ENCODE data around the gene RUNX1.

RUNX1 gene

GRCh38 chr21:34834290-34834689 lies 214.8 kb downstream of the RUNX1 start:
- no peak for FAIRE-seq
- no peak for DNase-seq (ENCODE audit: low spot score)

DNA sequence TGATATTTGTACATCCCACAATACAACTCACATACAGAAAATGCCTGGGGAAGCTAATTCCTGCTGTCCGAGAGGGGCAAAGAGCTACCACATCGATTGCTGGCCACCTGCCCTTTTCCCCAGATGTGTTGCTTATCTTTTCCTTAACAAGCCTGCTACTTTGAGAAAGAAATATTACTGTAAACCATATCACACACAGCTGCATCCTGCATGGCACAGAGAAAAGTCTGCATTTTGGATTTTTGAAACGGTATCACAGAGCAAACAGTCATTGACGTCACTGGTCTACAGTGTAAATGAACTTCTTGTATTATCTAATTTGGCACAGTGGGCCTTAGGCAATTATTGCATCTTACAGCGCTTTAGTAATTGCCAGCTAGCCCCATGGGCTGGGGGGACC lies 215.6 kb downstream of the RUNX1 start:
- FAIRE-seq (no peak), DNase-seq (ENCODE audit: low spot score) (no peak)

DNA sequence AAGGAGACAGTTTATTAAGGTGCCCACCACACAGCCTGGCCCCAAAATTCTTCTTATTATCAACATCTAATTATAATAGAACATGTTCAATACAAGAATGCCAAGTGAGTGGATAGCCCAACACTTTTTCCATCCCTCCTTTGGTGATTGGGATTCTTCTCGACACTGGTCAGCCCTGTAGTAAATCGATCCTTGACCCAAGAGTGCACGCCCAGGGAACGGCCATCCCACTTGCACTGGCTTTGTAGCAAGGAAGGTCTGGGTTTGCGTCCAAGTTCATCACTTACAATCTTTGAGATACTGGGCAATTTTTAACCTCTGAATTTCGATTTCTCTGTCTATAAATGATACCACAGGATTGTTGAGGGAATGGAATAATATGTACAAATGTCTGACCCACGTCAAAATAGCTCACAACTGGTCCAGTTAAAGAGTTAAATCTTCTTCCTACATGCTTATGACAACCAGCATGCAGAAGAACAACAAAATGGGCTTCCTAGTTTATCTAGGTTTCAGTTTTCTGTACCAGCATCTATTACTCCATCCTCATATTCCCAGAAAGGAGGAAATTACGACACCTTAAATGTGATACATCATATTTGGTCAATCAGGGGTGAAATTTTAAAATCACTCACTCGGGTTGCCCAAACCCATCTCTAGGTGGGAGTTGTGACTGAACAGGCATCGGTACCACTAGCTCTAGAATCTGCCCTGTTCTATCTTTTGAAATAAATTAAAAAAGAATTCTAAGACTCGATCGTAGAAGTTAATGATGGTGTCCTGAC lies 218.5 kb downstream of the RUNX1 start:
- DNase-seq (ENCODE audit: low spot score) (no peak), FAIRE-seq (no peak)

- FAIRE-seq (no peak), DNase-seq (ENCODE audit: low spot score) (no peak)
Observed at GRCh38 chr21:34827445-34828235, 221.5 kb downstream of the RUNX1 start.

- FAIRE-seq: no peak
Observed at GRCh38 chr21:34826836-34827235, 222.3 kb downstream of the RUNX1 start.

GRCh38 chr21:34825948-34826548 lies 223.1 kb downstream of the RUNX1 start:
- DNase-seq (ENCODE audit: low spot score) (no peak), FAIRE-seq (no peak)

More at GRCh38 chr21:34826836-34827235, 222.3 kb downstream of the RUNX1 start:
- no peak for DNase-seq (ENCODE audit: low spot score)

GRCh38 chr21:34825101-34825500 lies 224.0 kb downstream of the RUNX1 start:
- no peak for DNase-seq (ENCODE audit: low spot score)
- FAIRE-seq: no peak

DNA sequence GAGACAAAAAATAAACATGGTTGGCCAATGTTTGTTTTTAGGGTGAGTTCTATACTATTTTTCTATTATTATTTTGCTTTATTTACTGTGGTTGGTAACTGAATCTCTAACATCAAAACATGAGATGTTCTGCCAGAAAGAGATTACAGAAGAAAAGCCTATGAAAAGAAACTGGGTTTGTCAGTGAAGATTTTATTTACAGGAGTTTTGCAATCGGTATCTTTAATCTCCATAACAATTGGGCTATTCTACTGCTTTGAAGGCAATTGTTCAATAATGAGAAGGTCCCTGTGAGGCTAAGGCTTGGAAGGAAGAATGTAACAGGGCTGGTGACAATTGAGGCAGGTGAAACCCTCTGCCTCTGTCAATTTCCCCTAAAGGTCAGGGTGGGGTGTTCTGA lies 224.8 kb downstream of the RUNX1 start:
- no peak for FAIRE-seq

GRCh38 chr21:34822942-34823341 lies 226.2 kb downstream of the RUNX1 start:
- no peak for FAIRE-seq
- no peak for DNase-seq (ENCODE audit: low spot score)

More for the DNA sequence above, 224.8 kb downstream of the RUNX1 start:
- DNase-seq (ENCODE audit: low spot score): no peak

DNA sequence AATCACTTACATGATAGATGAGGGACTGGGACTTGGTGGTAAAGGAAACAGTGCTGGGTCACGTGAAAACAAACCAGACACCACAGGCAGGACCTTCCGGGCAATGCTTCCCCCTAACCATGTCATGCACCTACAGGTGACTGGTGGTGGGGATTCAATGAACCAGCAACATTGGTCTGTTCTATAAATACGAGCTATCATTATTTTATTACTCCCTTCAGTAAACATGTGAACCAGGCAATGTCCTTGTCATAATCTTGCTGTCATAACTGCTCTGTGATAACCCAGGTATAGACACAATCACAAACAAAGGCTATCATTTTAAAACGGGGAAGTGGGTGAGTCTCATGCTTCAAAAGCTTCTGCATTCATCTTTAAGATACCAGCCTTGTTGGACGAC lies 226.9 kb downstream of the RUNX1 start:
- FAIRE-seq: no peak

GRCh38 chr21:34821717-34822116 lies 227.4 kb downstream of the RUNX1 start:
- FAIRE-seq (no peak), DNase-seq (ENCODE audit: low spot score) (no peak)

More for the DNA sequence above, 226.9 kb downstream of the RUNX1 start:
- no peak for DNase-seq (ENCODE audit: low spot score)

- DNase-seq (ENCODE audit: low spot score): no peak
- no peak for FAIRE-seq
Observed at GRCh38 chr21:34820051-34820450, 229.1 kb downstream of the RUNX1 start.

DNA sequence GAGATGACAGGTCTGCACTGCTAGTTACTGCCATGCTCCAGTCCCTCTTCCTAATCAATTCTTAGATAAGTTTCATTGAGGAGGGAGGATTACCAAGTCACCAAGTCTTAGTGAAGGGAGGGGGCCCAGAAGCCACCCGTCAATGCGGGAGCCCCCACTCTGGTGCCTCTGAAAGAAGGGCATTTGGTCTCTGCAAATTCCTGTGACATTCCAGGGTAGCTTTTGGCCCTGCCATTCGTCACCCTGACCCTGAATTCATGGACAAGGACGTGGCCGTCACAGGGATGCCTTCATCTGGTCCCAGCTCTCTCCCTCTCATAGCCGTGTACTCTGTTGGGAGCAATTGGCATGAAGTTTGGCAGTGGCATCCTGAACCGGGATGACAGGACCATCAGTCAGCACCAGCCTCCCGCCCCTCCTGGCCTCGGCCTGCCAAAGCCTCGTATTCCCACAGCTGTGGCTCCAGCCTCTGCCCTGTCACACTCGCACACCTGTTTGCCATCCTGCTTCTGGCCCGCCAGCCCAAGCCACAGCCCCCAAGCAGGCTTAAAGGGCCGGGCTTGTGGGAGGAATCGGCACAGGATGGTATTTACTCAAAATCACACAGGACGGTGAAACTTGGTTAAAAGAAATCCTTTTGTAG lies 229.6 kb downstream of the RUNX1 start:
- no peak for FAIRE-seq
- DNase-seq (ENCODE audit: low spot score): no peak

GRCh38 chr21:34818662-34819158 lies 230.4 kb downstream of the RUNX1 start:
- FAIRE-seq (no peak), DNase-seq (ENCODE audit: low spot score) (no peak)

DNA sequence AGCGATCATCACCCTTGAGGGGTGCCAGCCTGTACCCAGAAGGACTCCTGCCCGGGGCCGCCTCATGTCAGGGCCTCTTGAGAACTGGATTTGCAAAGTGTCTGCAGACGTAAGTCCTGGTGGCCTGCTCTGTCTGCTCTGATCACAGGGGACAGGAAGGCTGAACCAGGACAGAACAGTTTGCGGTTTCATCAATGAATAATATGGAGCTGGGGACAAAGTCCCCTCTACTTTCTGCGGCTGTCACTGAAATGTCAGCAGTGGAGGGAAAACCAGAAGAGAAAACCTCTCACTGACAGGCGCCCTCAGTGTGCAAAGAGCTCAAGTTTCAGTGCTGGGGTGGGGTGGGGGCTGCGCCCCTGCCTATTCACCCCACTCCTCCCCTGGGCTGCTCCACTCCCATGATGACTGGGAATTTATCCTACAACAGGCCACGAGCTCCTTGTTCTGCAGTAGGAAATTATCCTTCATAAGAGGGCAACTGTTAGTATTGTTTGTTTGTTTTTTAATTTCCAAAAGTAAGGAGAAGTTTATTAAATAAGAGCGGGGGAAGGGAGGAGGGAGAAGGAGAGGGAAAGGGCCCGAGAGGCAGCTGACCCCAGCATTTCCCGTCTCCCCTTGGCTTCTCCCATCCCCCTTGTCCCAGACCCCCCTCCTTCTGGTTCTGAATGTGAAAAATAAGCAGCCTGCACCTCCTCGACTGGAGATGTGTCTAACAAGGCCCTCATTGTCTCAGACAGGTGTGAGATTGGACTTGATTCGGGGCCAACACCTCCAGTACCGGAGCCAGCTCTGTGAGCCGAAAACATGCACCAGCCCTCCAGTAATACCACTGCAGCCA lies 231.1 kb downstream of the RUNX1 start:
- DNase-seq (ENCODE audit: low spot score): no peak
- no peak for FAIRE-seq

DNA sequence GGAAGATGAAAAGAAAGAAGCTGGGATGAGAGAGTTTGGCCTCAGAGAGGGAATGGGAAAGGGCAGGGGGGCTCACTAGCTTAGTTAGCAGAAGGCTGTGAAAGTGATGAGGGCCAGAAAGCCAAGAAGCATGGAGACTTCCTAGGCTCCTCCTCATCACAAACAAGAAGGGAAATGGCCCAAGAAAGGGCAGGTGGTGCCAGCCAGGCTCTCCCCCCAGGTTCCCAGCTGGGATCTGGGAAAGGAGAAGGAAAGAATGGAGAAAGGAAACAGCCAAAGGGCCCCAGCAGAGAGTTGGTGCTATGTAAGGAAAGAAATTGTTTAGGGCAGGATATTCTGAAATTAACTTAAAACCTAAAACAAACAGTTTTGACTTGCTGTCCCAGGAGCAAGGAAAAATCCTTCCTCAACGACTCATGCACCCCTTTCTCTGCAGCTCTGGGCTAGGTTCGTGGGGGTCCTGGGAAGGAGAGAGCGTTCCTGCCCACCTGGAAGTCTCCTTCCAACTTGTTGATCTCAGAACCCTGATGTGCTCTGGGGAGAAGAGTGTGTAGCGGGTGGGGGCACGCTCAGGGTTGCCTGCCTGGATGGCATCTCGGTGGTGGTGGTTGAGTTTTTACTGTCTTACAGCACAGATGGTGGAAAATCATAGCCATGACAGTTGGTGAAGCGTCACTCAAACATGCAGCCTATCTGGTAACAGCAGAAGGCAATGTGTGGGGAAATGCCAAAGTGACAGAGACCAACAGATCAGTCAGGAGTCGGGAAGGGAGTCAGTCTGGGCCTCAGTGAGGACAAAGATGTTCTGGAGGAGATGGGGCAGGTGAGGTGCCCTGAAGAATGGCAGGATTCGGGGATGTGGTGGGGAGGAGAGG lies 233.0 kb downstream of the RUNX1 start:
- FAIRE-seq (no peak), DNase-seq (ENCODE audit: low spot score) (no peak)

DNA sequence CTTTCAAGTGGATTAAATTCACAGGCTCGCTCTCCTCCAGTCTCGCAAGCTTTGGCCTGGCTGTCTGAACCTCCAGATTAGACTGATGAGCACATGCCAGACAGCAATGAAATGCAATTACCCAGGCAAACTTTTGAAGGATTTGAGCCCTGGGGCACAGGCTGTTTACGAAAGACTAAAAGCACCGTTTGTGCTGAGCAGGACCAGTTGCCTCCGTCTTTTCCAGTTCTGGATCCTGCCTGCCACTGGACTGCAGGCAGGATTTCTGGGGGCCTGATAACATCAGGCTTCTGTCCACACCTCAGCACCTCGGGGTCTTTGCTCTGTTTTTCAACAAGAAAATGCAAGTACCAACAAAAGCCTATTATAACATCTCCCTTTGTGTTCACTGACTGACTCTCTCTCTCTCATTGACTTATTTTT lies 234.6 kb downstream of the RUNX1 start:
- no peak for DNase-seq (ENCODE audit: low spot score)
- FAIRE-seq: no peak

DNA sequence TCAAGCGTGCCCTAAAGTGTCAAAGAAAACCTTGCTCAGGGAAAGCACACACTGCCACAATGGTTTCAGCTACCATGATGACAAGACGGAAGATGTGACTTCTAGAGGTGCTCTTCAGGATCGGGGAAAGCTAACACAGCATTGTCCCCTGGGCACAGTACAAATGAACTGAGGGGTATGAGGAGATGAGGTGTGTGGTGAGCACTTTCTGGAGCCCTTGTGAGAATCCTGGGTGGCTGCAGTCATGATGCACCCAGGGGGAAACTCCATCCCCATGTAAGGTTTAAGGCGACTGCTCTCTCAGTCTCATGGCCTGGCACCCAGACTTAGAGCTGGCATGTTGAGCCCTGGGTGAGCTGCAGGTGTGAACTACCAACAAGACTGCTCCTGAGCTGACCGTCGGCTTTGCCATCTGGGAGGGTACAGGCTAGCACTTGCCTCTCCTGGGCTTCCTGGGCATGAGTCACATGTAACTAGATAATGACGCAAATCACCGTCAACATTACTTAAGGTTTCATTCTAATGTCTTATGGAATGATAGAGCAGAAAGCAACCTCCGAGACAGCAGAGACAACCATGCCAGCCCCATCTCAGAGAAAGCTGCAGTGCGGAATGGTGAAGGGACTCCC lies 235.7 kb downstream of the RUNX1 start:
- FAIRE-seq (no peak), DNase-seq (ENCODE audit: low spot score) (no peak)
